Spinal cord (tissue), 10 donors: ENCODE results near the gene CCDC92B. TPM values are rescaled to one million over a fixed set of nuclear protein-coding genes. Genes with fewer than 3 reads are reported as not detected.
"Not testable (repeated sequence)": the region's sequence is repeated elsewhere in the genome, so short reads cannot be mapped to it uniquely, and the experiment has no call there.

ENCODE experiments used
- DNase-seq, 6 donors: peaks; one replicate each; pipeline versions ENCODE4 v3.0.0 to v3.0.0-alpha.2; 2013 to 2015; ENCODE audit warnings: low spot score in 6 of 6, low read depth in 4 of 6
- H3K27ac ChIP-seq: one replicate; pipeline ENCODE4 v1.5.1; 2013; ENCODE audit warnings: low read depth, low read length, control low read depth
- H3K27me3 ChIP-seq: one replicate; pipeline ENCODE4 v1.6.1; 2013; ENCODE audit warnings: low read length; ENCODE audit not compliant: control insufficient read depth, insufficient read depth
- H3K36me3 ChIP-seq: one replicate; pipeline ENCODE4 v1.6.1; 2013; ENCODE audit warnings: low read length; ENCODE audit not compliant: control insufficient read depth, insufficient read depth
- H3K4me1 ChIP-seq: one replicate; pipeline ENCODE4 v1.6.1; 2013; ENCODE audit warnings: low read length; ENCODE audit not compliant: control insufficient read depth, insufficient read depth
- H3K4me3 ChIP-seq: one replicate; pipeline ENCODE4 v1.5.1; 2013; ENCODE audit warnings: low read depth, low read length, control low read depth
- H3K9me3 ChIP-seq: one replicate; pipeline ENCODE4 v1.6.1; 2013; ENCODE audit warnings: low read length; ENCODE audit not compliant: control insufficient read depth, insufficient read depth
- WGBS: methylation state at CpG from one replicate; pipeline ENCODE4 v1.1.5; 2013; ENCODE audit warnings: missing lambda C conversion rate; ENCODE audit not compliant: insufficient coverage; 5-methylcytosine and 5-hydroxymethylcytosine counted together
- polyA plus RNA-seq, 2 donors: library from polyadenylated mRNA; unstranded; fragments of 120-200 nt; gene quantifications; one replicate each; pipeline ENCODE4 v1.2.1, GENCODE V29; 2013; ENCODE audit not compliant: insufficient read length in 2 of 2
- small RNA-seq: library from RNA; depleted of rRNA; stranded (forward); fragments of <200 nt; gene quantifications from one replicate; pipeline ENCODE3, GENCODE V24; 2014; ENCODE audit warnings: low replicate concordance
- total RNA-seq, 2 donors: library from RNA; depleted of rRNA in 1 of 2; stranded (reverse); fragments of 120-200 nt in 1 of 2; fragments of >200 nt in 1 of 2; gene quantifications; one replicate each; pipeline versions ENCODE4 v1.2.3 to v1.2.4, GENCODE V29; 2013 to 2014
- donor health status: healthy.

Gene CCDC92B
- total and polyA plus RNA-seq, 4 donors: 0.89 to 12.3 (median 5.8) TPM

DNA sequence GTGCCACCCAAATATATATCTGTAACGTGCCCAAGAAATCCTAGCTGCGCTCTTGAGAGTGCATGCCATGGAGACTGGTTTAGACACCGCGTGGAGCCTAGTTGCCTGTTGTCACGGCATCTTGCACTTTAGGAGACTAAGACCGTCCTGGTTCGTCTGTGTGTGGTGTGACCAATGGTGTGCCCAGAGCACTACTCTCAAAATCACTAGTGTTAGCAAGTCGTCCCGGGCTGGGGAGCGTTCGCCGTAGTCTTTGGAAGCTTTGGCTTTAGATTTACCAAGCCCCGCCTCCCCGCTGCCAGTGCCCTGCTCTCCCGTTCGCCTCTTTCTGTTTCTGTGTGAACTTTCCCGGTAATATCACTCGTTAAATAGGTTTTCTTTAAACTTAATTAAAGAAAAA is 64.9 kb downstream of the CCDC92B start:
- H3K36me3 ChIP-seq: peaks cover 34% of the 10 kb centered on the region
- no peaks in the 10 kb centered on the region for H3K27me3 ChIP-seq
- H3K4me1 ChIP-seq: peaks cover 23% of the 10 kb centered on the region
- no peak for DNase-seq
- H3K27ac ChIP-seq: no peak overlapping the region
- no peak overlapping the region for H3K4me3 ChIP-seq
- H3K9me3 ChIP-seq: no peaks in the 10 kb centered on the region
- WGBS: 89% methylated on average over 6 of the region's 18 CpGs

DNA sequence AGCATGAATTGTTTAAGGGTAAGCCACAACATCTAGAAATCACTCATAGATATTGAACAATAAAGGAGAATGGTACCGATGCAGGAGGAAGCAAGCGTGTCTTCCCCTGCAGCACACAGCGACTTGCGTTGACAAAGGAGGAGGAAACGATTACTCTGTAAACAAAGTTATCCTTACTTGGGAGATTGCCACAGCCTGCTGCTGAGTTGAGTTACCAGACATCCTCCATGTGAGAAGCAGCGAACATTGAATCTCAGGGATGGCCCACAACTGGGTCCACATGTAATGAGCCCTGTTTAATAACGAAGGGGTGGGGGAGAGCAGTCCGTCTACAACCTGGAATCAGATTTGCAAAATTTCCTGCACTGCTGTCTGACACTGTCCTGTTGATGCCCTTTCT is 65.5 kb downstream of the CCDC92B start:
- 69% methylated on average over 7 of the region's 8 CpGs for WGBS
- no peaks in the 10 kb centered on the region for H3K9me3 ChIP-seq
- H3K36me3 ChIP-seq: peaks cover 31% of the 10 kb centered on the region
- H3K27me3 ChIP-seq: no peaks in the 10 kb centered on the region
- H3K4me3 ChIP-seq: no peak overlapping the region
- peak in 1 of 6 donors; percentile 33 for DNase-seq
- no peak overlapping the region for H3K27ac ChIP-seq
- peaks cover 21% of the 10 kb centered on the region for H3K4me1 ChIP-seq

DNA sequence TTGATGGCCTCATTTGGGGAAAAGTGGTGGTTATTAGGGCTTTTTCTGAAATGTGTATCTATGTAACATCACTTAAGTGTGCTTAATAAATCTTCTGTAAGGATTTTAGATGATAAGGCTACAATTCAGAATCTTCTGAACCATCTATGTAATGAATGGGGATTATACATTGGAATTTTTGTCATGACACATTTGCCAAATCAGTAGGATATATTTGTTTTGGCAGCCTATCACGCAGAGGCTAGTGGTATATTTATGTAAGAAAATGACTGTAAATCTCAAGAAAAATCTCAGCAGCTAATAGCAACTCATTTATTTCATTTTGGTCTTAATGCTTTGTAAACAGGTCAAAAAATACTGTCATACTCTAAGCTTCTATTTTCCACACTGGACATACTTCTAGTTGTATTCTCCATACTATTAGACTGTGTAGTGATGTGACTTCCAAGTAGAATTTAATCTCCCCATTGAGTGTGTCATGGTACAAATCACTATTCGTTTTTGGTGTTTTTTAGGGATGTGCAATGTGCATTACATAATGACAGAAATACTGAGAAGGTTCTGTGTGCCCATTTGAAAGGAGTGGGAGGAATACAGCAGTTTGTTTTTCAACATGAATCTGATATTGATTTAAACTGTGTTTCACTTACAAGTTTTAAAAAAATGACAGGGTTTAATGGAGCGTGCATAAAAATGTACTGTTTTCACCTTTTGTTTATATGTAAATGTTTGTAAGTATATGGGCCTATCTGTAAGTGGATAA is 67.1 kb downstream of the CCDC92B start:
- DNase-seq: no peak
- no CpG with 5 or more reads among the region's 3 CpGs for WGBS
- H3K27ac ChIP-seq: no peak overlapping the region
- H3K27me3 ChIP-seq: no peaks in the 10 kb centered on the region
- no peak overlapping the region for H3K4me3 ChIP-seq
- H3K4me1 ChIP-seq: peaks cover 17% of the 10 kb centered on the region
- H3K9me3 ChIP-seq: no peaks in the 10 kb centered on the region
- peaks cover 42% of the 10 kb centered on the region for H3K36me3 ChIP-seq

DNA sequence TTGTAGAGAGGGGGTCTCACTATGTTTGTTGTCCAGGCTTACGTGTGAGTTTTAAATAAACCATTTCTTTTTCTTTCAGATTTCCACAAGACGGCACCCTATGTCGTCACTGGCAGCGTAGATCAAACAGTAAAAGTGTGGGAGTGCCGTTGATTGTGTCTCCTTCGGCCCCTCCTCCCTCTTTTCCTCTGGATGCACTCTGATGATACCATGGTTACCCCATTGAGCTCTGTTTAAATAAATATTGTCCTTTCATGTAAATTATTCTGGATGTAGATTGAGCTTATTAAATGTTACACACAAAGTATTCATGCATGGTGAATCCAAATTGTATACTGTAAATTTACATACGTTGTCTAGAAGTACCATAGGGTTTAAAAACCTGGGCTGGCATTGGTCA is 67.8 kb downstream of the CCDC92B start:
- WGBS: no CpG with 5 or more reads among the region's 7 CpGs
- Histone ChIP-seq H3K27ac (no peak overlapping the region), H3K9me3 (no peaks in the 10 kb centered on the region), H3K4me3 (no peak overlapping the region), H3K27me3 (no peaks in the 10 kb centered on the region), H3K4me1 (peaks cover 12% of the 10 kb centered on the region), H3K36me3 (peaks cover 47% of the 10 kb centered on the region)
- DNase-seq: no peak

DNA sequence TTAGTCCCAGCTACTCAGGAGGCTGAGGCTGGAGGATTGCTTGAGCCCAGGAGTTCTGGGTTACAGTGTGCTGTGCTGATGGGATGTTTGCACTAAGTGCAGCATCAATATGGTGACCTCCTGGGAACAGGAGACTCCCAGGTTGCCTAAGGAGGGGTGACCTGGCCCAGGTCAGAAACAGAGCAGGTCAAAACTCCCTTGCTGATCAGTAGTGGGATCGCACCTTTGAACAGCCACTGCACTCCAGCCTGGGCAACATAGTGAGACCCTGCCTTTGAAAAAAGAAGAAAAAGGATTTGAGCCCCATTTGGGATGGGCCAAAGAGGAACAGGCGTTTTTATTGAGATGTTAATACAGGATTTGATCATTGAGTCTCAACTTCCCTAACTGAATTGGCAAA is 68.5 kb downstream of the CCDC92B start:
- H3K36me3 ChIP-seq: peaks cover 48% of the 10 kb centered on the region
- H3K27me3 ChIP-seq: no peaks in the 10 kb centered on the region
- H3K4me1 ChIP-seq: peaks cover 7% of the 10 kb centered on the region
- no peak for DNase-seq
- H3K4me3 ChIP-seq: no peak overlapping the region
- H3K27ac ChIP-seq: no peak overlapping the region
- 83% methylated on average over 1 of the region's 2 CpGs for WGBS
- no peaks in the 10 kb centered on the region for H3K9me3 ChIP-seq

DNA sequence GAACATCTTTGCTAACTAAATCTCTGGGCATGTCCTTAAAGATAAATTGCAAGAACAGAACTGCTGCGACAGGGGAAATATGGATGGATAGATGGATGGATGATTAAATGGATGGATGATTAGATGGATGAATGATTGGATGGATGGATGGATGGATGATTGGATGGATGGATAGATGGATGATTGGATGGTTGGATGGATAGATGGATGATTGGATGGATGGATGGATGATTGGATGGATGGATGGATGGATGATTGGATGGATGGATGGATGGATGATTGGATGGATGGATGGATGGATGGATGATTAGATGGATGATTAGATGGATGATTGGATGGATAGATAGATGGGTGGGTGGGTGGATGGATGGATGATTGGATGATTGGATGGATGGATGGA is 70.2 kb downstream of the CCDC92B start:
- not testable (repeated sequence) for H3K27me3 ChIP-seq, H3K9me3 ChIP-seq, H3K4me3 ChIP-seq, DNase-seq, H3K4me1 ChIP-seq, H3K27ac ChIP-seq
- 100% methylated on average over 1 of the region's 1 CpG for WGBS
- peaks cover 47% of the 10 kb centered on the region for H3K36me3 ChIP-seq

Small RNAs within 50 kb of the gene (small RNA-seq; reads per million reads assigned to genes)
- gene MIR1253 (not detected), gene MIR6776 (not detected), gene RN7SL608P (0.10 reads per million), gene hsa-mir-1253 (not detected)

Other genes starting within 250 kb of the CCDC92B start
- gene METTL16, start 237.8 kb downstream of the CCDC92B start, total RNA-seq: 10 to 100 TPM; 20.6 to 23.9 TPM
- 10 to 100 TPM; 25.6 to 28.2 TPM for gene METTL16, start 237.8 kb downstream of the CCDC92B start, polyA plus RNA-seq
- 100 to 1,000 TPM; 121 to 334 TPM for gene PAFAH1B1, start 156.0 kb downstream of the CCDC92B start, total RNA-seq
- gene PAFAH1B1, start 156.0 kb downstream of the CCDC92B start, polyA plus RNA-seq: 100 to 1,000 TPM; 216 to 245 TPM
- gene CLUH, start 37.9 kb downstream of the CCDC92B start, total RNA-seq: 10 to 100 TPM; 21.2 to 27.6 TPM
- 10 to 100 TPM; 51.4 to 56.6 TPM for gene CLUH, start 37.9 kb downstream of the CCDC92B start, polyA plus RNA-seq
- gene RAP1GAP2, start 46.8 kb upstream of the CCDC92B start, total RNA-seq: 10 to 100 TPM in 1 of 2 donors, 1 to 10 TPM in 1; 7.4 to 12.8 TPM
- 10 to 100 TPM; 19.4 to 22.0 TPM for gene RAP1GAP2, start 46.8 kb upstream of the CCDC92B start, polyA plus RNA-seq